ENCODE results near the gene CTXN1. TPM values are rescaled to one million over a fixed set of nuclear protein-coding genes. Genes with fewer than 3 reads are reported as not detected.

CTXN1 gene
- total RNA-seq, 4 donors from 2014 or later, result 18.3 to 33.3 (median 26.4) TPM

DNA sequence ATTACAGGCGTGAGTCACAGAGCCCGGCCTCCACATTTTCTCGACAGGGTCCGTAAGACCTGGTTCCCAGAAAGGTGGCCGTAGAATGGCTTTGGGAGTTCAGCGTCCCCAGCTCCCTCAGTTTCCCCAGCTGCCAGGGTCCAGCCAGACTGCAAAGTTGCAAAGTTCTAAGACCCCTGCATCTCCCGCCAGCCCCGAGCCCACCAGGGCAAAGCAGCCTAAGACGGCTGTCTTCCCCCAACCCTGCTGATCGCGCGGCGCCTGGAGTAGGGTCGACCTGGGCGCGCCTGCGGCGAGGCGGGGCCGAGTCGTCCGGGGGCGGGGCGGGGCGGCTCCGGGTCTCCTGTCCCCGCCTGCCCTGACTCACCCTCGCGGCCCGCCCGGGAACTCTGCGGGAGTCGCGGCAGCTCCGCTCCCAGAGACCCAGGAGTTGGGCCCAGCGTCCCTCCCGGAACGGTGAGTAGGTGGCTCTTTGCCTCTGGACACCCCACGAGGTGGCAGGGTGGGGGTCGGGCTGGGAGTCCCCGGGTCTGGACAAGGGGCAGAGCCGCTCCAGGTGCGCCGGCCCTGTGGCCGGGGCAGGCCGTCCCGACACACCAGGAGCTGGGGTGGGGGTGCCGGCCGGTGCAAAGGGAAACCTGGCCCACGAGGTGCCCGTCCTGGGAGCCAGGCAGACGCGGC is 37.6 kb downstream of the CTXN1 start, which contains the start of gene LRRC8E:
TSS of gene LRRC8E (plus strand) at position 366 of the 681 bp plus-strand sequence. CDS start 7,094 bp downstream, outside the sequence.
- Histone ChIP-seq H3K9me3 (no peaks in the 10 kb centered on the region), H3K27ac (no peak within 1 kb of the TSS), H3K27me3 (peaks cover 70% of the 10 kb centered on the region), H3K36me3 (no peaks in the 10 kb centered on the region), H3K4me1 (peaks cover 0 to 11% (median 0%) of the 10 kb centered on the region in 3 donors), H3K4me3 (peak within 1 kb of the TSS in 1 of 2 donors; percentile 48)
- peak; percentile 84 for ATAC-seq
- no peak for TF ChIP-seq EP300 (IDR thresholded peaks at IDR 0.05)
- no peak for TF ChIP-seq POLR2A (IDR thresholded peaks at IDR 0.05)
- TF ChIP-seq, protein P1, sequence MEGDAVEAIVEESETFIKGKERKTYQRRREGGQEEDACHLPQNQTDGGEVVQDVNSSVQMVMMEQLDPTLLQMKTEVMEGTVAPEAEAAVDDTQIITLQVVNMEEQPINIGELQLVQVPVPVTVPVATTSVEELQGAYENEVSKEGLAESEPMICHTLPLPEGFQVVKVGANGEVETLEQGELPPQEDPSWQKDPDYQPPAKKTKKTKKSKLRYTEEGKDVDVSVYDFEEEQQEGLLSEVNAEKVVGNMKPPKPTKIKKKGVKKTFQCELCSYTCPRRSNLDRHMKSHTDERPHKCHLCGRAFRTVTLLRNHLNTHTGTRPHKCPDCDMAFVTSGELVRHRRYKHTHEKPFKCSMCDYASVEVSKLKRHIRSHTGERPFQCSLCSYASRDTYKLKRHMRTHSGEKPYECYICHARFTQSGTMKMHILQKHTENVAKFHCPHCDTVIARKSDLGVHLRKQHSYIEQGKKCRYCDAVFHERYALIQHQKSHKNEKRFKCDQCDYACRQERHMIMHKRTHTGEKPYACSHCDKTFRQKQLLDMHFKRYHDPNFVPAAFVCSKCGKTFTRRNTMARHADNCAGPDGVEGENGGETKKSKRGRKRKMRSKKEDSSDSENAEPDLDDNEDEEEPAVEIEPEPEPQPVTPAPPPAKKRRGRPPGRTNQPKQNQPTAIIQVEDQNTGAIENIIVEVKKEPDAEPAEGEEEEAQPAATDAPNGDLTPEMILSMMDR (IDR thresholded peaks at IDR 0.05), result no peak
- TF ChIP-seq POLR2AphosphoS5 (IDR thresholded peaks at IDR 0.05), result no peak
- WGBS, 2 donors (ENCODE audit: low coverage in 1 of 2), result 8 to 100% methylated on average over 1 to 5 of the region's 53 CpGs

DNA sequence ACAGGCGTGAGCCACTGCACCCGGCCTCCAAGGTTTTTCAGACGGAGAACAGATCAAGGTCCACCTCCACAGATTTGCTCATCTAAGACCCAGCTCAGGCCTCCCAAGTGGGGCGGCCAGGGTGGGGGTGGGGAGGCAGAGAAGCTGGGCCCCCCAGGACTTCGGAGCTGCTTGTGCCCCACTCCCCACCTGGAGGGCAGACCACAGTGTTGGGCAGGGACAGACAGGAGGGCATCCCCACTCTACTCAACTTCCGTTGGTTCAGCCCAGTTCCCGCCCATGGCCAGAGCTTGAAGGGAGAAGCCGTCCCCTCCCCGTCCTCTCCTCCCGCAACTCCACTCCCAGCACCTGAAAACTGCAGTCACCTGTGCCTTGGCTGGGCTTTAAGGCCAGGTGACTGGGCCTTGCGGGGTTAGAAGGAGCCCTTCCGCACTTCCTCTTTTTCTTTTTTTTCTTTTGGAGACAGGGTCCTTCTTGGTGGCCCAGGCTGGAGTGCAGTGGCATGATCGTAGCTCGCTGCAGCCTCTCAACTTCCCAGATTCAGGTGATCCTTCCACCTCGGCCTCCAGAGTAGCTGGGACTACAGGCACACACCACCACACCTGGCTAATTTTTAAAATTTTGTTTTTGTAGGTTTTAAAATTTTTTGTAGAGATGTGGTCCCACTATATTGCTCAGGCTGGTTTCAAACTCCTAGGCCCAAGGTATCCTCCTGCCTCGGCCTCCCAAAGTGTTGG is 38.4 kb downstream of the CTXN1 start:
- Histone ChIP-seq H3K27ac (no peak overlapping the region), H3K36me3 (no peaks in the 10 kb centered on the region), H3K4me3 (no peak overlapping the region), H3K4me1 (peaks cover 0 to 11% (median 0%) of the 10 kb centered on the region in 3 donors), H3K9me3 (no peaks in the 10 kb centered on the region), H3K27me3 (peaks cover 63% of the 10 kb centered on the region)
- no peak for ATAC-seq
- TF ChIP-seq EP300 (IDR thresholded peaks at IDR 0.05), result no peak
- TF ChIP-seq, protein P1 (IDR thresholded peaks at IDR 0.05), result no peak
- 93 to 94% methylated on average over 3 to 7 of the region's 16 CpGs for WGBS, 2 donors (ENCODE audit: low coverage in 1 of 2)

DNA sequence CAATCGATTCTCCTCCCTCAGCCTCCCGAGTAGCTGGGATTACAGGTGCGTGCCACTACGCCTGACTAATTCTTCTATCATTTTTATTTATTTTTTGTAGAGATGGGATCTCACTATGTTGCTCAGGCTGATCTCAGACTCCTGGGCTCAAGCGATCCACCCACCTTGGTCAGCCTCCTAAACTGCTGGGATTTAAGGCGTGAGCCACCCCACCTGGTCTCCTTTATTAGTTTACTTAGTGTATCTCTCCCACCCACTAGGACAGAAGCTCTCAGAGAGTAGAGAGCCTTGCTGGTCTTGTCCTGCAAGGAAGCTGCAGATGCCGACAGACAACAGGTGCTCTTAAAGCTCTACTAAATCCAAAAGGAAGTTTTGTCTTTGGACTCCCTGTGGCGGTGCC is 40.1 kb downstream of the CTXN1 start:
- H3K27ac ChIP-seq, result no peak overlapping the region
- TF ChIP-seq POLR2AphosphoS5 (IDR thresholded peaks at IDR 0.05), result no peak
- TF ChIP-seq POLR2A (IDR thresholded peaks at IDR 0.05), result no peak
- TF ChIP-seq EP300 (IDR thresholded peaks at IDR 0.05), result no peak
- TF ChIP-seq, protein P1 (IDR thresholded peaks at IDR 0.05), result no peak
- H3K4me3 ChIP-seq, result no peak overlapping the region
- peaks cover 56% of the 10 kb centered on the region for H3K27me3 ChIP-seq
- no peaks in the 10 kb centered on the region for H3K9me3 ChIP-seq
- ATAC-seq, result no peak
- no peaks in the 10 kb centered on the region for H3K36me3 ChIP-seq
- 88 to 90% methylated on average over 2 to 4 of the region's 8 CpGs for WGBS, 2 donors (ENCODE audit: low coverage in 1 of 2)
- H3K4me1 ChIP-seq, result peaks cover 0 to 11% (median 0%) of the 10 kb centered on the region in 3 donors

- H3K27ac ChIP-seq, result no peak overlapping the region
- no peak overlapping the region for H3K4me3 ChIP-seq
- WGBS, 2 donors (ENCODE audit: low coverage in 1 of 2), result 71 to 86% methylated on average over 1 to 2 of the region's 2 CpGs
- ATAC-seq, result no peak
- no peaks in the 10 kb centered on the region for H3K36me3 ChIP-seq
- TF ChIP-seq POLR2A (IDR thresholded peaks at IDR 0.05), result no peak
- TF ChIP-seq POLR2AphosphoS5 (IDR thresholded peaks at IDR 0.05), result no peak
- TF ChIP-seq, protein P1 (IDR thresholded peaks at IDR 0.05), result no peak
- no peak for TF ChIP-seq EP300 (IDR thresholded peaks at IDR 0.05)
- peaks cover 50% of the 10 kb centered on the region for H3K27me3 ChIP-seq
- H3K4me1 ChIP-seq, result peaks cover 0 to 11% (median 0%) of the 10 kb centered on the region in 3 donors
- no peaks in the 10 kb centered on the region for H3K9me3 ChIP-seq
Measured at GRCh38 chr19:7883796-7884570, 42.0 kb downstream of the CTXN1 start.

Data from gastroesophageal sphincter (tissue), 4 donors.